ENCODE measurements around the gene EYA2.

DNA sequence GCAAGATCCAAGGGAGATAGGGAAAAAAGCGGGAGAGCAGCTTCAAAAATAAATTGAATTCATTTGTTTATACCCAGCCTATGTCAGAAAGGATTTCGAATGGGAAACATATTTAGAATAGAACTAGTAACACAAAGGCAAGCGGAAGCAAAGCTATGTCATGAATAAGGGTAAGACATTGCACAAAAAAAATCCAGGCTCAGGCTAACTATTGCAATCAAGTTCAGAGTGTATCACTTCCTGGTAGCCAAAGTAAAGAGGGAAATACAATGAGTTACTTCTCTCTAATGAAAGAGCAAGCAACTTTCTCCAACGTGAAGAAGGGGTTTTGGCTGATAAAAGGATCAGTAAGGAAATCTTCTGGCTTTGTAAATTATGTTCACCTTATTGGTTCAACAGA lies 249.0 kb downstream of the EYA2 start:
- TF ChIP-seq, protein P1, sequence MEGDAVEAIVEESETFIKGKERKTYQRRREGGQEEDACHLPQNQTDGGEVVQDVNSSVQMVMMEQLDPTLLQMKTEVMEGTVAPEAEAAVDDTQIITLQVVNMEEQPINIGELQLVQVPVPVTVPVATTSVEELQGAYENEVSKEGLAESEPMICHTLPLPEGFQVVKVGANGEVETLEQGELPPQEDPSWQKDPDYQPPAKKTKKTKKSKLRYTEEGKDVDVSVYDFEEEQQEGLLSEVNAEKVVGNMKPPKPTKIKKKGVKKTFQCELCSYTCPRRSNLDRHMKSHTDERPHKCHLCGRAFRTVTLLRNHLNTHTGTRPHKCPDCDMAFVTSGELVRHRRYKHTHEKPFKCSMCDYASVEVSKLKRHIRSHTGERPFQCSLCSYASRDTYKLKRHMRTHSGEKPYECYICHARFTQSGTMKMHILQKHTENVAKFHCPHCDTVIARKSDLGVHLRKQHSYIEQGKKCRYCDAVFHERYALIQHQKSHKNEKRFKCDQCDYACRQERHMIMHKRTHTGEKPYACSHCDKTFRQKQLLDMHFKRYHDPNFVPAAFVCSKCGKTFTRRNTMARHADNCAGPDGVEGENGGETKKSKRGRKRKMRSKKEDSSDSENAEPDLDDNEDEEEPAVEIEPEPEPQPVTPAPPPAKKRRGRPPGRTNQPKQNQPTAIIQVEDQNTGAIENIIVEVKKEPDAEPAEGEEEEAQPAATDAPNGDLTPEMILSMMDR (conservative IDR thresholded peaks at IDR 0.05; ENCODE audit: low read length): no peak
- TF ChIP-seq EZH2phosphoT487 (IDR thresholded peaks at IDR 0.05; ENCODE audit: borderline replicate concordance): no peak

Measured in Loucy (cell line).